Measurements from ENCODE around the gene PKP1.
A peak's percentile ranks its signal among the peaks of the same experiment; 100 is the strongest.

The PKP1 gene

DNA sequence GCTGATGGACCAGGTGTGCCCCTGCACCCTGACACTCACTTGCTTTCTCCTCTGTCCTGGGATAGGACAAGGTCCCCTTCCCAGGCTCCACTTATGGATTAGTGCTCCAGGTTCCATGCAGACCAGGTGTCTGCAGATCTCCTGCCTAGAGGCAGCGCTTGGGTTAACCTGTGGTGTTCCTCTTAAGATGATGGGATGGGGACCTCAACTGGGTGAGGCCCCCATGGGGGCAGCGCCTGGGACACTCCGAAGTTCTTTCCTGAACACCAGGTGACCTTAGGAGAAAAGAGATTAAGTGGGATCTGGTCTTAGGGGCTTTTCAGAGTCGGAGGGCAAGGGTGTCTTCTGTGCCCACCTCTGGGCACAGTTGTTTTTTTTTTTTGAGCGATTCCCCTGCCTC lies 72.9 kb downstream of the PKP1 start:
- no peak for DNase-seq

DNA sequence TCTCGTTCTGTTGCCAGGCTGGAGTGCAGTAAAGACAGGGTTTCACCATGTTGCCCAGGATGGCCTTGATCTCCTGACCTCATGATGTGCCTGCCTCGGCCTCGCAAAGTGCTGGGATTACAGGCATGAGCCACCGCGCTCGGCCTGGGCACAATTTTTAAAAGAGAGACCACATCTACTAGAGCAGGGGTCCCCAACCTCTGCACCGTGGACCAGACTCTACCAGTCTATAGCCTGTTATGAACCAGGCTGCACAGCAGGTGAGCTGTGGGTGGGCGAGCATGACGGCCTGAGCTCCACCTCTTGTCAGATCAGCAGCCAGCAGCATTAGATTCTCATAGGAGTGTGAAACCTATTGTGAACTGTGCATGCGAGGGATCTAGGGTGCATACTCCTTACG lies 73.4 kb downstream of the PKP1 start:
- DNase-seq, result no peak

GRCh38 chr1:201357211-201357610 lies 73.9 kb downstream of the PKP1 start:
- DNase-seq, result no peak

DNA sequence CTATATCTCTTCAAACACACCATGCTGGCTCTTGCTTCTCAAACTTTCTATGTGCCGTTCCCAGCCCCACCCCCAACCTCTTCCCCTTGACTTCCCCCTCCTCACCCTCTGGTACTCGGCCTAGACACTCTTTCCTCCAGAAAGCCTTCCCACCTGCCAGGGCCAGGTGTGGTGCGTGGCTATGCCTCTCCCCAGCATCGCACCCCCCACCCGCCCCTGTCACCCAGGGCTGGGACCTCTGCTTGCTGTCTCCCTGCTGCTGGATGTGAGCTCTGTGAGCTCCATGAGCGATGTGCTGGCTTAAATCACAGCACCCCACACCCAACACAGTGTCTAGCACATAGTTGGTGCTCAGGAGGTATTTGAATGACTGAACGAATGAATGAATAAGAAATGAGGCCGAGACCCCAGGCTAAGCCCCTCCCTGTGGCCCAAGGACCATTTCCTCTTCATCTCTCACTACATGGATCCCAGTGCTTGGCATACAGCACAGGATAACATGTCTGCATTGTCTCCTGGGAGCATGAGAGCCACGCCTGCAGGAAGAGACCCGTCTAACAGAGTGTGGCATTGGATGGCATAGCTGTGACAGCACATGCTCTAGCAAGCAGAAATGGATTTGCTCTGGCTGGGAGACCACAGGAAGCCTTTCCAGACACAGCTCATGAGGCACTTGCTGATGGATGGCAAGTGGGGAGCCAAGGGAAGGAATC lies 74.5 kb downstream of the PKP1 start:
- no peak for DNase-seq

DNA sequence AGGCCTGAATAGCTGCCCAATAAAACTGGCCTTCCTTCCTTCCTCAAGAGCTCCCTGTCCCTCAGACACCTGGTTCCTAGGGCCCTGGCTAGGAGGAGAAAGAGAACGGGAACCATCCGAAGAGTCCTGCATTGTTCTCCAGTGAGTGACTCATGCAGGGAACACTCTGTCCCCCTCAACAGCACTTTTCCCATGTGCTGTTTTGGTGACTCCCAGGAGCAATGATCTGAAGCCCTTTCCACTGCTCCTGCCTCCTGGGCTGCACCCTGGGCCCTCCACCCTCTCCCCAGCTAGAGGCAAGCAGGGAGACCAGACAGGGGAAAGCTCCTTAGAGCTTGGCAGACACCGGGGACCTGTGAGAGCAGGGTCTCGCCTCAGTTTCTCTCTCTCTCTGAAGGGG lies 75.3 kb downstream of the PKP1 start:
- DNase-seq, result peak; percentile 9

GRCh38 chr1:201359031-201359872 lies 75.9 kb downstream of the PKP1 start:
- DNase-seq, result no peak

GRCh38 chr1:201359873-201360210 lies 76.5 kb downstream of the PKP1 start:
- no peak for DNase-seq

- DNase-seq, result no peak
These were observed 77.2 kb downstream of the PKP1 start for GRCh38 chr1:201360486-201360885.

GRCh38 chr1:201360901-201361651 lies 77.8 kb downstream of the PKP1 start:
- no peak for DNase-seq

DNA sequence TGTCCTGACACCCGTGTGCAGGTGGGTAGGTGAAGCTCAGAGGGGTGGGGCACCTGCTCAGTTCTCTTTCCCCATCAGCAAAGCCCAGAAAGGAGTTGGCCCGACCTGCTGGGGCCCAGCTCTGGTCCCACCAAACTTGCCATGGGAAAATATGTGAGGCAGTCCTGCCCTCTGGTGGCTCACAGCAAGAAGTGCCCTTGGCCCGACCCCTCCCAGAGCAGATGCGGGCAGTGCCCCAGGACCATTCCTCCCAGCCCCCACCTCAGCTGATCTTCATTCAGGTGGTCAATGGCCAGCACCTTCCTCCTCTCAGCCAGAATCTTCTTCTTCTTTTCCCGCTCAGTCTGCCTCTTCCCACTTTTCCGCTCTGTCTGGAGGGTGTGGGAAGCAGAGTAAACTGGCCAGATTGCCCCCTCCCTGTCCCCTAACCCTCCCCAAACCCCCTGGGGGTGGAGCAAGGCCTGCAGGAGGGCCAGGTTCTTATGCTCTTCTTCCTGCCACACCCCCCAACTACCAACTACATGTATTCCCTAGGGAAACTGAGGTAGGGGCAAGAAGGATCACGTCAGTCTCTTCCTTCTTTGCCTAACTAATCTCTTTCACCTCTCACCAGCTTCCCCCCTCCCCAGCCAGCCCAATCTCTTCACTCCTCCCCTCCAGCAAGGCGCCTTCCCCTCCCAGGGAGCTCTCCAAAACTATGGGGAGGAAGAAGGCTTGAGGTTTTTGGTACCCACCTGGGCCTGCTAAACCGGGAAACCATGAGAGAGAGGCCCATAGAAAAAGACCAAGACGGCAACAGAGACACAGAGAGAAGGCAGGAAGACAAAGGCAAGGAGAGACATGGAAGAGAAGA lies 78.6 kb downstream of the PKP1 start:
- DNase-seq, result peak; percentile 35

GRCh38 chr1:201362906-201363305 lies 79.6 kb downstream of the PKP1 start:
- DNase-seq, result no peak

- DNase-seq, result no peak
These were observed 80.2 kb downstream of the PKP1 start for GRCh38 chr1:201363467-201363866.

DNA sequence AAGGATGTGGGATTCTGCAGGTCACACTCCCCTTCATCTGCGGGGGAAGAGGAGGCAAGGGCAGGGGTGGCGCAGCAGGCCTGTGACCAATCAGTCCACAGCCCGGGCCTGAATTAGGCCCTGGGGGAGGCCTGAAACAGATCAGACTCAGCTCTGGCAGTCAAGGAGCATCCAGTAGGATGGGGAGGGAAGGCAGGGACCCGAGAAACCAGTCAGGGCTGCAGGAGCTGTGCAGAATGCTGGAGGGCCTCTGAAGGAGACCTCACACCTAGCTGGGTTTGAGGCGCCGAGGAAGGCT lies 81.5 kb downstream of the PKP1 start:
- no peak for DNase-seq

DNA sequence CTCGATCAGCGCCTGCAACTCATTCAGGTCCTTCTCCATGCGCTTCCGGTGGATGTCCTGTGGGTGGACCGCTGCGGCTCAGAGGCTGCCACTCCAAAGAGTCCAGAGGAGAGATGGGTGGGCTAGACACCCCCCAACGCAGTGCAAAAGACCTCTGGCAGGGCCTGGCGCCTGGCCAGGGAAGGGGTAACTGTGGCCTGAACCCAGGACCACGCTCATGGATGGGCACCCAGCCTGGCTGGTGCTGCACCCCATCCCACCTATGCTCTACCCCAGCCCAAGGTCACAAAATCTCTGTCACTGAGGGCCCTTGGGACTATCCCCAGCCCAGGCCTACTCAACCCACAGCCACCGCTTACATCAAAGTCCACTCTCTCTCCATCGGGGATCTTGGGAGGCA lies 81.9 kb downstream of the PKP1 start:
- DNase-seq, result no peak

DNA sequence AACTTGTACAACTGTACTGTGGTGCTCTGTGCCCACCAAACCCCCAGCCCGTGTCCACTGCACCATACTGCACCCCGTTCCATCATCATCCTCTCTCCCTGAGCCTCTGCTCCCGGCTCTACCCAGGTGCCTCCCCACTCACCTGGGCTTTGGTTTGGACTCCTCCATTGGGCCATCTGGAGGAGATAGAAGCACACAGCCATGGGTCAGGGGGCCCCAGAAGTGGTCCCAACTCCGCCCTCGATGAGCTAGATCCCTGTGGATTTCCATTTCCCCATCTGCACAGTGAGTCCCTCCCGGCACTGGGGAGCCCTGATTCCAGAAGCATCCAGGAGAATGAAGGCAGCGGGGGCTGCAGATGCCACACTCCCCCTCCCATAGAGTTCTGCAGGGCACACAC lies 83.4 kb downstream of the PKP1 start:
- DNase-seq, result no peak

DNA sequence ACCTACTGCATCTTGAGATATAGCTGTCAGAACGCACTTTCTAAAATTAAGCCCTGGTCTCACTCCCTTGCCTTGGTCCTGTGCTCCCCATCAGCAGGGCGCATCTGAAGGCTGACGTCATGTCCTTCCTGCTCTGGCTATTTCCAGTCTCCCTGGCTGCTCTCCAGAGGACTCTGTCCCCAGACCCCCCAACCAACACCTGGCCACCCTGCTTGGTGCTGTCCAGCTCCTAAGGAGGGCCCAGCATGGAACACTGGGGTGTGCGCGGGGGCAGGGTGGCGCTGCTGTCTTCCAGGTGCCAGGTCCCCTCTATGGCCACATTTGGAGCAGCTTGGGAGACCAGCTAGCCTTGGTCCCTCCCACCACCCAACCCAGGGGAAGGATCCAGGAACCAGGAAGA lies 85.9 kb downstream of the PKP1 start:
- no peak for DNase-seq

- no peak for DNase-seq
These were observed 87.2 kb downstream of the PKP1 start for GRCh38 chr1:201370500-201370899.

- no peak for DNase-seq
These were observed 88.0 kb downstream of the PKP1 start for GRCh38 chr1:201371276-201371675.

- no peak for DNase-seq
These were observed 88.5 kb downstream of the PKP1 start for GRCh38 chr1:201371792-201372191.

GRCh38 chr1:201374364-201374763 lies 91.1 kb downstream of the PKP1 start:
- DNase-seq, result no peak

GRCh38 chr1:201375169-201375568 lies 91.9 kb downstream of the PKP1 start:
- DNase-seq, result no peak

DNA sequence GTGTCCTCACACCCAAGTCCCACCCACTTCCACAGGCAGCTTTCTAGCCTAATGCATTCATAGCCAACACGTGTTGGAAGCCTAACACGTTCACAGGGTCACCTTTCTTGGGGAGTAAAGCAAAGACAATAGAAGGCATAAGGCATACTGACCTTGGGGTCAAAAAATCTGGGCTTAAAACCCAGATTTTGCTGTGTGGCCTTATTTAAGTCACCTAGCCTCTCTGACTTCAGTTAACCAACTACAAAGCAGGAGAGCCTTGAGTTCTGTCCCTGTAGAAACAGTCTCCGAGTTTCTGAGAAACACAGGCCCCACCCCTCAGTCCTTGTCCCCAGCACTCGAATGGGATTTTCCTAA lies 92.8 kb downstream of the PKP1 start:
- DNase-seq, result no peak

Measured in fibroblast of skin of right quadriceps (primary cell).